GM21515 (cell line): ENCODE results near the gene CROCC.
"Not testable (repeated sequence)": the region's sequence is repeated elsewhere in the genome, so short reads cannot be mapped to it uniquely, and the experiment has no call there.

Source experiments
- ATAC-seq: cut with Tn5 transposase; IDR thresholded peaks from one replicate; pipeline ENCODE4 v1.9.1; 2021; ENCODE audit not compliant: unreplicated experiment

The CROCC gene

GRCh38 chr1:16913833-16914662 lies 7.7 kb upstream of the CROCC start:
- ATAC-seq = peak; percentile 85

GRCh38 chr1:16914928-16915626 lies 6.7 kb upstream of the CROCC start:
- ATAC-seq = not testable (repeated sequence)

- no peak for ATAC-seq
Observed at GRCh38 chr1:16915627-16915973, 6.1 kb upstream of the CROCC start.

DNA sequence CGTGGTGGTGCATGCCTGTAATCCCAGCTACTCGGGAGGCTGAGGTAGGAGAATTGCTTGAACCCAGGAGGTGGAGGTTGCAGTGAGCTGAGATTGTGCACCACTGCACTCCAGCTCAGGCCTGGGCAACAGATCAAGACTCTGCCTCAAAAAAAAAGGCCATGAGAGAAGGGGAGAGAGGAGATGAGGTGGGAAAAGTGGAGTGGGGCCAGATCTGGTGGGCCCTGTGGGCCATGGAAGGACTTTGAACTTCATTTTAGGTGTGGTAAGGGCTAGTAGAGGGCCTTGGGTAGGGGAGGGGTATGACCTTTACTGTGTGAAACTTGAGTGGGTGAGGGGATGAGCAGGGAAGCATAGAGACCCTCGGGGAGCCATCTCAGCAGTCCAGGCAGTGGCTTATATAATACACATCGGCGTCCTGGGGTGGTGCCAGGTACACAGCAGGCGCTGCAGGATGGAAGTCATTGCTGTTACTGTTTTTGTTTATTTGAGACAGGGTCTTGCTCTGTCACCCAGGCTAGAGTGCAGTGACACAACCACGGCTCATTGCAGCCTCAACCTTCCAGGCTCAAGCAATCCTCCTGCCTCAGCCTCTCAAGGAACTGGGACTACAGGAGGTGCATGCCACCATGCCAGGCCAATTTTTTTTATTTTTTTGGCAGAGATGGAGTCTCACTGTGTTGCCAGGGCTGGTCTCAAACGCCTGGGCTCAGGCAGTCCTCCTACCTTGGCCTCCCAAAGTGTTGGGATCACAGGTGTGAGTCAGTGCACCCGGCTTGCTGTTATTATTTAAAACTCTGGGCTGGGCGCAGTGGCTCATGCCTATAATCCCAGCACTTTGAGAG lies 5.5 kb upstream of the CROCC start:
- ATAC-seq = not testable (repeated sequence)

- ATAC-seq = no peak
Observed at GRCh38 chr1:16918371-16918770, 3.4 kb upstream of the CROCC start.

DNA sequence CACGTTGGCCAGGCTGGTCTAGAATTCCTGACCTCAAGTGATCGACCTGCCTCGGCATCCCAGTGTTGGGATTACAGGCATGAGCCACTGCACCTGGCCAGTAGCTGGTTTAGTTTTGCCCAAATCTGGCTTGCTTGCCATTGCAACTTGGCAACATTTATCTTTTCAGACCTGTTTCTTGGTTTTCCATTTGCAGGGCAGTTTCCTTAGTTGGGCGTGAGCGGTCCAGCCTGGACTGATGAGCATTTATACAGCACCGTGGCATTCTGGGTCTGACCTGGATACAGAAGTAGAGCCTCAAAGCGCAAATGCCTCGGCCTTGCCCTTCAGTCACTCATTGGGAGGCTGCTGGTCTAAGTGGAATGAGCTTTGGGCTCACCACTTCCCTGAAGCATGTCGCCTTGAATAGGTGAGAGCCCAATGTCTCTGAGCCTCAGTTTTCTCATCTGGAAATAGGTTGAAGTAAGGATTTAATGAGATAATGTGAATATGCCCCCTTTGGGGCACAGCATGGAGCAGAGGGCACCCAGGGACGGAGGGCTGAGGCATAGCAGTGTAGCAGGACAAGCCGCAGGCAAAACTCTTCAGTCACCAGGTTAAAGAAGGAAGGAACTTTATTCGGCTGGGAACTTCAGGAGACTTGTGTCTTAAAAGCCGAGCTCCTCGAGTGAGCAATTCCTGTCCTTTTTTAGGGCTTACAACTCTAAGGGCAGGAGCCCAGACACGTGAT lies 2.6 kb upstream of the CROCC start:
- not testable (repeated sequence) for ATAC-seq

- no peak for ATAC-seq
Observed at GRCh38 chr1:16920951-16921350, 780 bp upstream of the CROCC start.

- no peak for ATAC-seq
Observed at GRCh38 chr1:16922466-16922865, 735 bp downstream of the CROCC start.

- no peak for ATAC-seq
Observed at GRCh38 chr1:16922885-16923431, 1.2 kb downstream of the CROCC start.

DNA sequence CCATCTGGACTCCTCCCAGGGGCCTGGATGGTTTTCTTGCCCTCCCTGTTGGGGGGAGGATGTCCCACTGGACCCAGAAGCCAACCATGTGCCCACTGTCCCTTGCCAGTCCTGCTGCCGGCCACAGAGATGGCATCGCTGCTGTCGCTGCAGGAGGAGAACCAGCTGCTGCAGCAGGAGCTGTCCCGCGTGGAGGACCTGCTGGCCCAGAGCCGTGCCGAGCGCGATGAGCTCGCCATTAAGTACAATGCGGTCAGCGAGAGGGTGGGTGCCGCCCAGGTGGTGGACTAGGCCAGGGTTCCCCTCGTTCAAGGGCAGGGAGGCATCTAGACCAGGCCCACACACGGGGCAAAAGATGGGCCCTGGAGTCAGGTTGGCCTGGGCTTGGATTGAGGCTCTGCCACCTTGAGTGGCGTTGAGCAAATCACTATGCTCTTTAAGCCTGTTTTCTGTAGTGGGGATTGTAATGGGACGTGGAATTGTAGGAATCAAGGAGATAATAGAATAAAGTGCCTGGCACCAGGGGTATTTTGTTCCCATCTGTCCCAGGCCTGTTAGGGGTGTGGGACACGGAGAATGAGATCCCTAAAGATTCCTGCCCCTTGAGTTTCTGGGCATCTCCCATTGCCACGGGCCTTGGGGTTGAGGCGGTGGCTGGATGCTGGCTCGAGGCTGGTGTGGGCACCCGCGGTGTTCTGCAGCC lies 2.6 kb downstream of the CROCC start:
- no peak for ATAC-seq

DNA sequence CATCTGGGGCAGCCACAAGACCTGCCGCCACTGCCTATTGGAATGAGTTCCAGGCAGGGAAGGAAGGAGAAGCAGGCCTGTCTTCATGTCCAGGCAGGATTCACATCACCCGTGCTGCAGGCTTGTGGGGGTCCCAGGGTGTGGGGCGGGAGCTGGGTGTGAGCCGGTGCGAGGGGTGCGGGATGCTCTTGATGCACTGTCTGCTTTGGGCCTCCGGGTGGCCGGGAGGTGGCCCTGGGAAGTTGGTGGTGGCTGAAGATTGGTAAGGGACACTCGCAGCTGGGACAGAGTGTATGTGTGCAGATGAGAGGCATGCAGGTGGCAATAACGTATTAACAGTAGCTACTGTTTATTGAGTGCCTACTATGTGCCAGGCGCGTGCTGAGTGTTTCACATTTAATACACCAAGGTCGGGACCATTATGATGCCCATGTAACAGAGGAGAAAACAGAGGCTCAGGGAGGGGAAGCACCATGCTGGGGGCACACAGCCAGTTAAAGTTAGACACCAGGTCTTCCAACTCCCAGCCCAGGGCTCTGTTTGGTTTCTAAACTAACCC lies 3.3 kb downstream of the CROCC start:
- no peak for ATAC-seq

GRCh38 chr1:16925635-16926490 lies 4.1 kb downstream of the CROCC start:
- ATAC-seq = no peak

GRCh38 chr1:16926491-16927073 lies 4.9 kb downstream of the CROCC start:
- ATAC-seq = no peak

DNA sequence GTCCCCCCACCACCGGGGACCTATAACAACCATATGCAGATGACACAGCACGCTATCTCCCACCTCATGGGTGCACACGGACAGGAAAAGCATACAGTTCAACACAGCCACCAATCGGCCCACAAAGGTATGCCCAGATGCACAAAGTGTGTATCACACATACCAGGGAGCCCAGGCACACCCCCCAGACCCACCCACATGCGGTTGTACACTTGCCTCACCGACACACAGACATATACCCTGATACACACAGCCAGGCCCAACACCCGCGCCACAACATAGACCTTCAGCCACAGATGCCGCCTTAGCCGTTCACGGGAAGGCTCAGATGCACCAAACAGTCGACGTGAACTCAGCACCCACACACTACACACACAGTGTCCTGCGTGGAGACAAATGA lies 5.5 kb downstream of the CROCC start:
- ATAC-seq = no peak

GRCh38 chr1:16927711-16928485 lies 6.2 kb downstream of the CROCC start:
- ATAC-seq = no peak

DNA sequence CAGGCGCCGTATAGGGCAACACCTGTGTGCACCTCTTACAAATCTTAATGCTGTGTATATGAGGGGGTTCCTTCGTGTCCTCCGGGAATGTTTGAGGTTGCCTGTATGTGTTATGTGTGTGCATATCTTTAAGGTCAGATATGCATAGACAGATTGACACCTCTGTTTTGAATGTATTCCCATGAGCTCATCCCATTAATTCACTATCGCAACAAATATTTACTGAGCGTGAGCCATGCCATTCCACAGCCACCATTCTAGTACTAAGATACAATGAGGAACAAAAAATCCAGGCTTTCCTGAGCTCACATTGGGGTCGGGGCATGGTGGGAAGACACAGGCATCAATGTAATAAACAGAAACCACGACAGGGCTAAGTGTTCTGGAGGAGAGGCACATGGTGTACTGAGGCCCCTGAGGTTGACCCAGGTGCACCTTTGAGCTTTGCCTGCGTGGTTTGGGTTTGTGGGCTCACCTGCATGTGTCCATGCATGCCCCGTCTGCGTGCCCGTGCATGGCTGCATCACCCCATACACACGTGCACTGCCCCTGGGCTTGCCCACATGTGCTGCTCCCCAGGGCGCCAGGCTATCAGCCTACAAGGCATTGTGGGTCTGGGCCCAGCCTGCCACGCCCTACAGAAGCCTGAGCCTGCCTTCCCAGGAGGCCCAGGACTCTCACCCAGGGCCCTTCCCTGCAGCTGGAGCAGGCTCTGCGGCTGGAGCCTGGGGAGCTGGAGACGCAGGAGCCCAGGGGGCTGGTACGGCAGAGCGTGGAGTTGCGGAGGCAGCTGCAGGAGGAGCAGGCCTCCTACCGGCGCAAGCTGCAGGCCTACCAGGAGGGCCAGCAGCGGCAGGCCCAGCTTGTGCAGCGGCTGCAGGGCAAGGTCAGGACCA lies 7.7 kb downstream of the CROCC start:
- not testable (repeated sequence) for ATAC-seq
